GM23338 (cell line): Measurements from ENCODE around the gene TBC1D2B. TPM values are rescaled to one million over a fixed set of nuclear protein-coding genes. Genes with fewer than 3 reads are reported as not detected.
"Not testable (repeated sequence)": the region's sequence is repeated elsewhere in the genome, so short reads cannot be mapped to it uniquely, and the experiment has no call there.

Experiments used
- ATAC-seq: fragments of 200-7000 bp; cut with Tn5 transposase; 3 replicates; pipeline ENCODE4 v1.9.1; 2020
- DNase-seq: peaks from one replicate; pipeline ENCODE4 v3.0.0-alpha.2; 2015; ENCODE audit warnings: low spot score
- H2AFZ ChIP-seq: fragments of 200-600 bp; sonication (generic); 2 replicates; pipeline ENCODE4 v1.8.0; 2016; ENCODE audit warnings: antibody characterized with exemption, mild to moderate bottlenecking, moderate library complexity
- H3F3A ChIP-seq: fragments of 200-600 bp; sonication (generic); replicated peaks from 2 replicates; pipeline ENCODE4 v1.8.0; 2017; ENCODE audit warnings: antibody characterized with exemption, mixed run types, low read depth
- H3K27ac ChIP-seq: fragments of 200-600 bp; sonication (generic); 2 replicates; pipeline ENCODE4 v1.6.1; 2016; ENCODE audit warnings: low read depth
- H3K27me3 ChIP-seq: fragments of 200-600 bp; sonication (generic); 2 replicates; pipeline ENCODE4 v1.8.0; 2016; ENCODE audit warnings: mild to moderate bottlenecking, mixed run types, moderate library complexity; ENCODE audit not compliant: insufficient read depth
- H3K36me3 ChIP-seq: fragments of 200-600 bp; sonication (generic); 2 replicates; pipeline ENCODE4 v1.8.0; 2016; ENCODE audit warnings: mild to moderate bottlenecking; ENCODE audit not compliant: insufficient read depth
- H3K4me1 ChIP-seq: fragments of 200-600 bp; sonication (generic); 2 replicates; pipeline ENCODE4 v1.8.0; 2016; ENCODE audit warnings: mild to moderate bottlenecking, moderate library complexity; ENCODE audit not compliant: insufficient read depth
- H3K4me2 ChIP-seq: fragments of 200-600 bp; sonication (generic); 2 replicates; pipeline ENCODE4 v1.7.1; 2017; ENCODE audit warnings: mixed run types
- H3K4me3 ChIP-seq: fragments of 200-600 bp; sonication (generic); 2 replicates; pipeline ENCODE4 v1.6.1; 2016; ENCODE audit warnings: mixed run types
- H3K79me2 ChIP-seq: fragments of 200-600 bp; sonication (generic); replicated peaks from 2 replicates; pipeline ENCODE4 v1.8.0; 2017; ENCODE audit warnings: mild to moderate bottlenecking; ENCODE audit not compliant: insufficient read depth
- H3K9me2 ChIP-seq: fragments of 200-600 bp; sonication (generic); 2 replicates; pipeline ENCODE4 v1.8.0; 2017; ENCODE audit not compliant: insufficient read depth
- H4K20me1 ChIP-seq: fragments of 200-600 bp; sonication (generic); replicated peaks from 2 replicates; pipeline ENCODE4 v1.8.0; 2017; ENCODE audit warnings: mild to moderate bottlenecking; ENCODE audit not compliant: insufficient read depth
- H3K27ac Mint-ChIP-seq: 2 replicates; pipeline ENCODE4 v1.8.0; 2020; ENCODE audit warnings: inconsistent platforms, mild to moderate bottlenecking, moderate library complexity, mixed read lengths
- H3K27me3 Mint-ChIP-seq: 3 replicates; pipeline ENCODE4 v1.8.0; 2022; ENCODE audit warnings: low read depth, mild to moderate bottlenecking, moderate library complexity, mixed read lengths, inconsistent platforms; ENCODE audit not compliant: insufficient read depth, poor library complexity
- H3K36me3 Mint-ChIP-seq: 3 replicates; pipeline ENCODE4 v1.8.0; 2021; ENCODE audit warnings: low read depth, mild to moderate bottlenecking, inconsistent platforms, moderate library complexity, mixed read lengths
- H3K4me1 Mint-ChIP-seq: 3 replicates; pipeline ENCODE4 v1.8.0; 2020; ENCODE audit warnings: mild to moderate bottlenecking, inconsistent platforms, mixed read lengths
- H3K4me3 Mint-ChIP-seq: 3 replicates; pipeline ENCODE4 v1.8.0; 2021; ENCODE audit warnings: moderate library complexity, mild to moderate bottlenecking, inconsistent platforms, mixed read lengths
- H3K9me3 Mint-ChIP-seq: 3 replicates; pipeline ENCODE4 v1.8.0; 2020; ENCODE audit warnings: moderate library complexity, mild to moderate bottlenecking, inconsistent platforms, mixed read lengths
- EZH2 ChIP-seq: fragments of 200-600 bp; sonication (generic); IDR thresholded peaks from one replicate; pipeline ENCODE4 v1.8.0; 2017; ENCODE audit warnings: antibody characterized with exemption, mild to moderate bottlenecking, low read depth; ENCODE audit not compliant: unreplicated experiment
- EZH2phosphoT487 ChIP-seq: fragments of 200-600 bp; sonication (generic); IDR thresholded peaks from one replicate; pipeline ENCODE4 v1.8.1; 2018; ENCODE audit warnings: antibody characterized with exemption; ENCODE audit not compliant: unreplicated experiment
- NANOG ChIP-seq: IDR thresholded peaks from 2 replicates; pipeline ENCODE4 v1.6.1; 2016; ENCODE audit warnings: antibody characterized with exemption, borderline replicate concordance
- POLR2AphosphoS5 ChIP-seq: IDR thresholded peaks from 2 replicates; pipeline ENCODE4 v1.6.1; 2016; ENCODE audit warnings: antibody characterized with exemption, low read depth
- STAT1 ChIP-seq: IDR thresholded peaks from one replicate; pipeline ENCODE4 v1.6.1; 2016; ENCODE audit warnings: antibody characterized with exemption; ENCODE audit not compliant: unreplicated experiment
- polyA plus RNA-seq: library from polyadenylated mRNA; unstranded; fragments of >200 nt; fragmentation: Nextera tagmentation; extraction: Ambion mirVana; gene quantifications from 2 replicates; pipeline ENCODE4 v1.2.1, GENCODE V29; 2016
- total RNA-seq: library from RNA; depleted of rRNA; stranded (reverse); fragments of >200 nt; shearing (Covaris generic); gene quantifications from 2 replicates; pipeline ENCODE4 v1.2.3, GENCODE V29; 2014
- TF ChIP-seq, protein P1 (sequence below): fragments of 250-450 bp; sonication (Bioruptor Pico); IDR thresholded peaks from 2 replicates; pipeline ENCODE4 v1.5.0; 2020; ENCODE audit warnings: mild to moderate bottlenecking, moderate library complexity
- TF ChIP-seq, protein P2 (sequence below): IDR thresholded peaks from one replicate; pipeline ENCODE4 v1.6.1; 2018; ENCODE audit warnings: antibody characterized with exemption; ENCODE audit not compliant: unreplicated experiment
- TF ChIP-seq, protein P3 (sequence below), 2 experiments: fragments of 200-600 bp in 1 of 2; sonication (generic) in 1 of 2; conservative IDR thresholded peaks; 2 replicates each; pipeline versions ENCODE4 v1.5.1 to v1.6.1; 2016 to 2017; ENCODE audit warnings: antibody characterized with exemption in 2 of 2, low read depth in 2 of 2, mild to moderate bottlenecking in 2 of 2, moderate library complexity in 1 of 2

The TBC1D2B gene
- total and polyA plus RNA-seq, 2 experiments from 2014 or later, result 3.6 to 17.8 TPM

DNA sequence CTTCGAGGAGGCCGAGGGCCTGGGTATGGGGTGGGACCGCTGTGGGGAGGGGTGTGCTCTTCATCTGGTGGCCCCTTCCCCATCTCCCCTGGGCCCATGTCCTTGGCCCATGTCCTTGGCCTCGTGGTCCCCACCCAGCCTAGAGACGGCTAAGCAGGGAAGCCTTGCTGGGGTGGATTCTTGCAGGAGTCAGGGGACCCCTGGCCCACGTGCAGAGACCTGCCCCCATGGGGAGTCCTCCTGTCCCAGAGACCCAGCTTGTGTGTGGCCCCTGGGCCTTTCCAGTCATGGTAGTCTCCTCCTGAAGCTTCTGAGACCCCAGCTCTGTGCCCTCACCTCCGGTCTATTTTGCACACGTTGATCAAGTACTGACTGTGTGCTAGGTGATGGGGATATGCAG is 97.4 kb downstream of the TBC1D2B start (continued):
- TF ChIP-seq, protein P1, sequence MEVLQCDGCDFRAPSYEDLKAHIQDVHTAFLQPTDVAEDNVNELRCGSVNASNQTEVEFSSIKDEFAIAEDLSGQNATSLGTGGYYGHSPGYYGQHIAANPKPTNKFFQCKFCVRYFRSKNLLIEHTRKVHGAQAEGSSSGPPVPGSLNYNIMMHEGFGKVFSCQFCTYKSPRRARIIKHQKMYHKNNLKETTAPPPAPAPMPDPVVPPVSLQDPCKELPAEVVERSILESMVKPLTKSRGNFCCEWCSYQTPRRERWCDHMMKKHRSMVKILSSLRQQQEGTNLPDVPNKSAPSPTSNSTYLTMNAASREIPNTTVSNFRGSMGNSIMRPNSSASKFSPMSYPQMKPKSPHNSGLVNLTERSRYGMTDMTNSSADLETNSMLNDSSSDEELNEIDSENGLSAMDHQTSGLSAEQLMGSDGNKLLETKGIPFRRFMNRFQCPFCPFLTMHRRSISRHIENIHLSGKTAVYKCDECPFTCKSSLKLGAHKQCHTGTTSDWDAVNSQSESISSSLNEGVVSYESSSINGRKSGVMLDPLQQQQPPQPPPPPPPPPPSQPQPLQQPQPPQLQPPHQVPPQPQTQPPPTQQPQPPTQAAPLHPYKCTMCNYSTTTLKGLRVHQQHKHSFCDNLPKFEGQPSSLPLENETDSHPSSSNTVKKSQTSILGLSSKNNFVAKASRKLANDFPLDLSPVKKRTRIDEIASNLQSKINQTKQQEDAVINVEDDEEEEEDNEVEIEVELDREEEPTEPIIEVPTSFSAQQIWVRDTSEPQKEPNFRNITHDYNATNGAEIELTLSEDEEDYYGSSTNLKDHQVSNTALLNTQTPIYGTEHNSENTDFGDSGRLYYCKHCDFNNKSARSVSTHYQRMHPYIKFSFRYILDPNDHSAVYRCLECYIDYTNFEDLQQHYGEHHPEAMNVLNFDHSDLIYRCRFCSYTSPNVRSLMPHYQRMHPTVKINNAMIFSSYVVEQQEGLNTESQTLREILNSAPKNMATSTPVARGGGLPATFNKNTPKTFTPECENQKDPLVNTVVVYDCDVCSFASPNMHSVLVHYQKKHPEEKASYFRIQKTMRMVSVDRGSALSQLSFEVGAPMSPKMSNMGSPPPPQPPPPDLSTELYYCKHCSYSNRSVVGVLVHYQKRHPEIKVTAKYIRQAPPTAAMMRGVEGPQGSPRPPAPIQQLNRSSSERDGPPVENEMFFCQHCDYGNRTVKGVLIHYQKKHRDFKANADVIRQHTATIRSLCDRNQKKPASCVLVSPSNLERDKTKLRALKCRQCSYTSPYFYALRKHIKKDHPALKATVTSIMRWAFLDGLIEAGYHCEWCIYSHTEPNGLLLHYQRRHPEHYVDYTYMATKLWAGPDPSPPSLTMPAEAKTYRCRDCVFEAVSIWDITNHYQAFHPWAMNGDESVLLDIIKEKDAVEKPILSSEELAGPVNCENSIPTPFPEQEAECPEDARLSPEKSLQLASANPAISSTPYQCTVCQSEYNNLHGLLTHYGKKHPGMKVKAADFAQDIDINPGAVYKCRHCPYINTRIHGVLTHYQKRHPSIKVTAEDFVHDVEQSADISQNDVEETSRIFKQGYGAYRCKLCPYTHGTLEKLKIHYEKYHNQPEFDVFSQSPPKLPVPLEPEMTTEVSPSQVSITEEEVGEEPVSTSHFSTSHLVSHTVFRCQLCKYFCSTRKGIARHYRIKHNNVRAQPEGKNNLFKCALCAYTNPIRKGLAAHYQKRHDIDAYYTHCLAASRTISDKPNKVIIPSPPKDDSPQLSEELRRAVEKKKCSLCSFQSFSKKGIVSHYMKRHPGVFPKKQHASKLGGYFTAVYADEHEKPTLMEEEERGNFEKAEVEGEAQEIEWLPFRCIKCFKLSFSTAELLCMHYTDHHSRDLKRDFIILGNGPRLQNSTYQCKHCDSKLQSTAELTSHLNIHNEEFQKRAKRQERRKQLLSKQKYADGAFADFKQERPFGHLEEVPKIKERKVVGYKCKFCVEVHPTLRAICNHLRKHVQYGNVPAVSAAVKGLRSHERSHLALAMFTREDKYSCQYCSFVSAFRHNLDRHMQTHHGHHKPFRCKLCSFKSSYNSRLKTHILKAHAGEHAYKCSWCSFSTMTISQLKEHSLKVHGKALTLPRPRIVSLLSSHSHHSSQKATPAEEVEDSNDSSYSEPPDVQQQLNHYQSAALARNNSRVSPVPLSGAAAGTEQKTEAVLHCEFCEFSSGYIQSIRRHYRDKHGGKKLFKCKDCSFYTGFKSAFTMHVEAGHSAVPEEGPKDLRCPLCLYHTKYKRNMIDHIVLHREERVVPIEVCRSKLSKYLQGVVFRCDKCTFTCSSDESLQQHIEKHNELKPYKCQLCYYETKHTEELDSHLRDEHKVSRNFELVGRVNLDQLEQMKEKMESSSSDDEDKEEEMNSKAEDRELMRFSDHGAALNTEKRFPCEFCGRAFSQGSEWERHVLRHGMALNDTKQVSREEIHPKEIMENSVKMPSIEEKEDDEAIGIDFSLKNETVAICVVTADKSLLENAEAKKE, result no peak
- TF ChIP-seq POLR2AphosphoS5 (no peak), NANOG (no peak), EZH2 (no peak), STAT1 (no peak), EZH2phosphoT487 (no peak)
- TF ChIP-seq, protein P2, sequence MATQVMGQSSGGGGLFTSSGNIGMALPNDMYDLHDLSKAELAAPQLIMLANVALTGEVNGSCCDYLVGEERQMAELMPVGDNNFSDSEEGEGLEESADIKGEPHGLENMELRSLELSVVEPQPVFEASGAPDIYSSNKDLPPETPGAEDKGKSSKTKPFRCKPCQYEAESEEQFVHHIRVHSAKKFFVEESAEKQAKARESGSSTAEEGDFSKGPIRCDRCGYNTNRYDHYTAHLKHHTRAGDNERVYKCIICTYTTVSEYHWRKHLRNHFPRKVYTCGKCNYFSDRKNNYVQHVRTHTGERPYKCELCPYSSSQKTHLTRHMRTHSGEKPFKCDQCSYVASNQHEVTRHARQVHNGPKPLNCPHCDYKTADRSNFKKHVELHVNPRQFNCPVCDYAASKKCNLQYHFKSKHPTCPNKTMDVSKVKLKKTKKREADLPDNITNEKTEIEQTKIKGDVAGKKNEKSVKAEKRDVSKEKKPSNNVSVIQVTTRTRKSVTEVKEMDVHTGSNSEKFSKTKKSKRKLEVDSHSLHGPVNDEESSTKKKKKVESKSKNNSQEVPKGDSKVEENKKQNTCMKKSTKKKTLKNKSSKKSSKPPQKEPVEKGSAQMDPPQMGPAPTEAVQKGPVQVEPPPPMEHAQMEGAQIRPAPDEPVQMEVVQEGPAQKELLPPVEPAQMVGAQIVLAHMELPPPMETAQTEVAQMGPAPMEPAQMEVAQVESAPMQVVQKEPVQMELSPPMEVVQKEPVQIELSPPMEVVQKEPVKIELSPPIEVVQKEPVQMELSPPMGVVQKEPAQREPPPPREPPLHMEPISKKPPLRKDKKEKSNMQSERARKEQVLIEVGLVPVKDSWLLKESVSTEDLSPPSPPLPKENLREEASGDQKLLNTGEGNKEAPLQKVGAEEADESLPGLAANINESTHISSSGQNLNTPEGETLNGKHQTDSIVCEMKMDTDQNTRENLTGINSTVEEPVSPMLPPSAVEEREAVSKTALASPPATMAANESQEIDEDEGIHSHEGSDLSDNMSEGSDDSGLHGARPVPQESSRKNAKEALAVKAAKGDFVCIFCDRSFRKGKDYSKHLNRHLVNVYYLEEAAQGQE, result no peak
- TF ChIP-seq, protein P3, sequence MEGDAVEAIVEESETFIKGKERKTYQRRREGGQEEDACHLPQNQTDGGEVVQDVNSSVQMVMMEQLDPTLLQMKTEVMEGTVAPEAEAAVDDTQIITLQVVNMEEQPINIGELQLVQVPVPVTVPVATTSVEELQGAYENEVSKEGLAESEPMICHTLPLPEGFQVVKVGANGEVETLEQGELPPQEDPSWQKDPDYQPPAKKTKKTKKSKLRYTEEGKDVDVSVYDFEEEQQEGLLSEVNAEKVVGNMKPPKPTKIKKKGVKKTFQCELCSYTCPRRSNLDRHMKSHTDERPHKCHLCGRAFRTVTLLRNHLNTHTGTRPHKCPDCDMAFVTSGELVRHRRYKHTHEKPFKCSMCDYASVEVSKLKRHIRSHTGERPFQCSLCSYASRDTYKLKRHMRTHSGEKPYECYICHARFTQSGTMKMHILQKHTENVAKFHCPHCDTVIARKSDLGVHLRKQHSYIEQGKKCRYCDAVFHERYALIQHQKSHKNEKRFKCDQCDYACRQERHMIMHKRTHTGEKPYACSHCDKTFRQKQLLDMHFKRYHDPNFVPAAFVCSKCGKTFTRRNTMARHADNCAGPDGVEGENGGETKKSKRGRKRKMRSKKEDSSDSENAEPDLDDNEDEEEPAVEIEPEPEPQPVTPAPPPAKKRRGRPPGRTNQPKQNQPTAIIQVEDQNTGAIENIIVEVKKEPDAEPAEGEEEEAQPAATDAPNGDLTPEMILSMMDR (conservative IDR thresholded peaks at IDR 0.05; ENCODE audit: low read depth in 2 of 2), result no peak

DNA sequence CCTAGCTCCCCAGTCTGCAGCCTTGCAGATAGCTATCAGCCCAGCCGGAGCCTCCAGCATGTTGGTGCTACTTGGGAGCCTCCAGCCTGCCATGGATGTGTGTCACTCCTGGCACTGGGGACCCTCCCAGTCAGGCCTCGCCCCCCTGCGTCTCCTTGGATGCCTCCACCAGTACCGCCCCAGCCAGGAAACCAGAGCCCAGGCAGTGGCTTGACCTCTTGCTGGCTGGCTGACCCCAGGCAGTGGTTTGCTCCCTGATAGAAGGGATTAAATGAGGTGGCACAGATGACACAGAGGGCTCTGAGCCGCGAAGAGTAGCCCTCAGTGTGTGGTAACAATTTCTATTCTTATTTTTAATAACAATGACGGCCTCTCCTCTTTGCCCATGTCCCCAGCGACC is 98.4 kb downstream of the TBC1D2B start:
- H4K20me1 ChIP-seq, H3K36me3 ChIP-seq, H3K27ac Mint-ChIP-seq, H2AFZ ChIP-seq, H3K27ac ChIP-seq, H3K36me3 Mint-ChIP-seq, H3K27me3 ChIP-seq, H3K4me3 Mint-ChIP-seq, H3K9me3 Mint-ChIP-seq, ATAC-seq, H3K4me2 ChIP-seq, H3K4me3 ChIP-seq, DNase-seq, H3K4me1 Mint-ChIP-seq, H3K9me2 ChIP-seq, H3K4me1 ChIP-seq, H3F3A ChIP-seq, H3K27me3 Mint-ChIP-seq, H3K79me2 ChIP-seq: not testable (repeated sequence)

DNA sequence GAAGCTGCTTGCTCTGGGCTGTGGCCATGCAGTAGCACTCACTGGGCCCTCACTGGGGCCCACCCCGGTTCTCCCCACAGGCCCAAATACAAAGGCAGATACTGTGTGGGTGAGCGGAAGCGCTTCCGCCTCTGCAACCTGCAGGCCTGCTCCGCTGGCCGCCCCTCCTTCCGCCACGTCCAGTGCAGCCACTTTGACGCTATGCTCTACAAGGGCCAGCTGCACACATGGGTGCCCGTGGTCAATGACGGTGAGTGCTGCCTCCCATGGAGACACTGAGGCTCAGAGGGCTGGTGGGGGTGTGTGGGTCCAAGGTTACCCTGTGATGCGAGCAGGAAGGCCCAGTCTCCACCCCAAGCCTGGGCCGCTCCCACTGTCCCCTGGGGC is 98.8 kb downstream of the TBC1D2B start:
- H3K36me3 ChIP-seq, H4K20me1 ChIP-seq, H3K4me1 ChIP-seq, H3K27ac ChIP-seq, H2AFZ ChIP-seq, H3K4me3 Mint-ChIP-seq, H3K79me2 ChIP-seq, H3K27me3 ChIP-seq, H3F3A ChIP-seq, H3K4me1 Mint-ChIP-seq, H3K36me3 Mint-ChIP-seq, H3K9me3 Mint-ChIP-seq, H3K9me2 ChIP-seq, ATAC-seq, H3K4me3 ChIP-seq, H3K27ac Mint-ChIP-seq, H3K4me2 ChIP-seq, DNase-seq, H3K27me3 Mint-ChIP-seq: not testable (repeated sequence)
